Activated CD4-positive, alpha-beta T cell treated with anti-CD3 and anti-CD28 coated beads, Interleukin-2, amount 10 ng/mL, durations not matched to agents 7 days and 5 days (primary cell): ENCODE measurements around the gene EMID1. TPM values are rescaled to one million over a fixed set of nuclear protein-coding genes. Genes with fewer than 3 reads are reported as not detected.
"Not testable (repeated sequence)": the region's sequence is repeated elsewhere in the genome, so short reads cannot be mapped to it uniquely, and the experiment has no call there.

ENCODE experiments used
- CTCF ChIA-PET: fragments of 350-600 bp; sonication (Branson Sonifier 250); formaldehyde crosslinking; loops from one replicate; lab custom pipeline; 2021; ENCODE audit warnings: antibody characterized with exemption; lab: Charles Lee
- POLR2A ChIA-PET: fragments of 350-600 bp; sonication (Branson Sonifier 250); formaldehyde crosslinking; loops from one replicate; lab custom pipeline; 2021; ENCODE audit warnings: antibody characterized with exemption; lab: Charles Lee
- DNase-seq: peaks from one replicate; pipeline ENCODE4 v3.0.0-alpha.2; 2020
- H3K27ac Mint-ChIP-seq: one replicate; pipeline ENCODE4 v1.8.0; 2021; ENCODE audit warnings: mild to moderate bottlenecking, moderate library complexity, mixed read lengths
- H3K27me3 Mint-ChIP-seq: one replicate; pipeline ENCODE4 v1.8.0; 2021; ENCODE audit warnings: mixed read lengths
- H3K36me3 Mint-ChIP-seq: one replicate; pipeline ENCODE4 v1.8.0; 2021; ENCODE audit warnings: low read depth, mixed read lengths
- H3K4me1 Mint-ChIP-seq: one replicate; pipeline ENCODE4 v1.8.0; 2021; ENCODE audit warnings: mixed read lengths
- H3K4me3 Mint-ChIP-seq: one replicate; pipeline ENCODE4 v1.8.0; 2021; ENCODE audit warnings: mild to moderate bottlenecking, moderate library complexity, mixed read lengths
- H3K9me3 Mint-ChIP-seq: one replicate; pipeline ENCODE4 v1.8.0; 2021; ENCODE audit warnings: mixed read lengths
- total RNA-seq, 2 experiments: library from RNA; stranded (reverse); gene quantifications; one replicate each; pipeline ENCODE4 v1.2.3, GENCODE V29; 2021

Gene EMID1
- total RNA-seq, 2 experiments from 2014 or later = not detected

DNA sequence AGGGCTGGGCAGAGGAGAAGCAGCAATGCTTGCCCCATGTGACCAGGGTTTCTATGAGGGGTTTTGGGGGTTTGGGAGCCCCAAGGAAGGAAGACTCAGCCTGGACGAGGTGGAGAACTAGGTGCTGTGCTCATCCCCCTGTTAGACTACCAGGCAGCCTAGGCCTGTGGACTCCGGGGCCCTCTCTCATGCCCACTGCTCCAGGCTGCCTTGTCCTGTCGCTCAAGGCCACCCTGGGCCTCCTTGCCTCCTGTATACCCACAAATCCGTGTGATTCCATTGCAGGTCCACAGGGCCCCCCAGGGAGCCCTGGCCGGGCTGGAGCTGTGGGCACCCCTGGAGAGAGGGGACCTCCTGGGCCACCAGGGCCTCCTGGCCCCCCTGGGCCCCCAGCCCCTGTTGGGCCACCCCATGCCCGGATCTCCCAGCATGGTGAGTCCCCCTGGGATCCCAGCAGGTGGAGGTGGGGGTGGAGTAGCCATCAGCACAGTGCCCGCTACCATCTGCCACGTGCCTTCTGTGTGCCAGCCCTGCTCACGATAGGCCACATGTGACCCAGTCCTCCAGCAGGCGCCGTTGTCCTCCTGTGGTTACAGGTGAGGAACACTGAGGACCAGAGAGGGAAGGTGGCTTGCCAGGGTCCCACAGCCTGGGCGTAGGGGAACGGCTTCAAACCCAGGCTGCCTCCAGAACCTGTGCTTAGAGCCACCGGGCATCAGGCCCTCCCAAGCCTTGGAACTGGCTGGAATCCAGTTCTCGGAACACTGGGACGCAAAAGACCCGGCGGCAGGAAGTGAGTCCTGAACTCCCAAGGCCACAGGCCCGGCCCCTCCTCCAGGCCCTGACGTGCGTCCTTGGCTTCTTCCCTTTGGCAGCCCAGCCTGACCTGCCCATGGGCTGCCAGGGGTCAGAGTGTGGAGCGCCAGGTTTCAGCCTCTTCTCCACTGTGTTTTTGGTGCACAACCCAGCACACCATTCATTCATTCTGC, 26.6 kb downstream of the EMID1 start:
- H3K27ac Mint-ChIP-seq = no peak overlapping the region
- no peaks in the 10 kb centered on the region for H3K4me1 Mint-ChIP-seq
- DNase-seq = no peak
- H3K9me3 Mint-ChIP-seq = peaks cover 4% of the 10 kb centered on the region
- H3K27me3 Mint-ChIP-seq = peaks cover 2% of the 10 kb centered on the region
- H3K4me3 Mint-ChIP-seq = no peak overlapping the region
- H3K36me3 Mint-ChIP-seq = no peaks in the 10 kb centered on the region
- ChIA-PET CTCF (no interaction called here), POLR2A (no interaction called here)

DNA sequence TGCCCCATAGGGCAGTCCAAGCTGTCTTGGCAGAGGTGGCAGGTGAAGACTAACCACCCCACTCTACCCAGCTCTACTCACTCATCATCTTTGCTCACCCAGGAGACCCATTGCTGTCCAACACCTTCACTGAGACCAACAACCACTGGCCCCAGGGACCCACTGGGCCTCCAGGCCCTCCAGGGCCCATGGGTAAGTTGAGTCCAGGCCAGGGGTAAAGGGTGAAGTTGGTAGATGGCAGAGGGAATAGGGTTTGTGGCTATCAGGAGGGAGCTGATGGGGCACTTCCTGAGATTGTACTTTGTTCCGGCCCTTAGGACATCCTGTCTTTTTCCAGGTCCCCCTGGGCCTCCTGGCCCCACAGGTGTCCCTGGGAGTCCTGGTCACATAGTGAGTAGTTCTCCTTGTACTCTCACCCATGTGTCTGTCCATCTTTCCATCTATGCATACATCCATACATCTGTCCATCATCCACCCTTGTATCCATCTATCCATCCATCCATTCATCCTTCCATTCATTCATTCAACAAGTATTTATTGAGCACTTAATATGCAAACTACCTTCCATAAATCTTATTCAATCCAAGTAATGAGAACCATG, 27.7 kb downstream of the EMID1 start:
- POLR2A ChIA-PET = no interaction called here
- Mint-ChIP-seq H3K36me3 (no peaks in the 10 kb centered on the region), H3K9me3 (peaks cover 4% of the 10 kb centered on the region), H3K27ac (no peak overlapping the region), H3K4me3 (no peak overlapping the region), H3K27me3 (peaks cover 2% of the 10 kb centered on the region), H3K4me1 (no peaks in the 10 kb centered on the region)
- CTCF ChIA-PET = interaction anchor here (1.0 kb wide), 1 partner anchor 171 kb away, joined by 3 read pairs; the partner anchor contains the start of gene C22orf31
- no peak for DNase-seq

- CTCF ChIA-PET = interaction anchor here (1.0 kb wide), 1 partner anchor 200 kb away, joined by 4 read pairs; no protein-coding TSS in a partner anchor
- DNase-seq, H3K4me3 Mint-ChIP-seq, H3K4me1 Mint-ChIP-seq, H3K36me3 Mint-ChIP-seq, H3K27ac Mint-ChIP-seq, POLR2A ChIA-PET: not testable (repeated sequence)
- Mint-ChIP-seq H3K9me3 (peaks cover 19% of the 10 kb centered on the region), H3K27me3 (peaks cover 23% of the 10 kb centered on the region)
Observed at GRCh38 chr22:29240481-29240880, 34.8 kb downstream of the EMID1 start.

GRCh38 chr22:29243874-29244446, 38.3 kb downstream of the EMID1 start:
- DNase-seq = no peak
- H3K4me3 Mint-ChIP-seq = no peak overlapping the region
- H3K27me3 Mint-ChIP-seq = peaks cover 22% of the 10 kb centered on the region
- ChIA-PET POLR2A (no interaction called here), CTCF (no interaction called here)
- H3K36me3 Mint-ChIP-seq = peaks cover 4% of the 10 kb centered on the region
- H3K27ac Mint-ChIP-seq = no peak overlapping the region
- H3K9me3 Mint-ChIP-seq = peaks cover 19% of the 10 kb centered on the region
- peaks cover 1% of the 10 kb centered on the region for H3K4me1 Mint-ChIP-seq

DNA sequence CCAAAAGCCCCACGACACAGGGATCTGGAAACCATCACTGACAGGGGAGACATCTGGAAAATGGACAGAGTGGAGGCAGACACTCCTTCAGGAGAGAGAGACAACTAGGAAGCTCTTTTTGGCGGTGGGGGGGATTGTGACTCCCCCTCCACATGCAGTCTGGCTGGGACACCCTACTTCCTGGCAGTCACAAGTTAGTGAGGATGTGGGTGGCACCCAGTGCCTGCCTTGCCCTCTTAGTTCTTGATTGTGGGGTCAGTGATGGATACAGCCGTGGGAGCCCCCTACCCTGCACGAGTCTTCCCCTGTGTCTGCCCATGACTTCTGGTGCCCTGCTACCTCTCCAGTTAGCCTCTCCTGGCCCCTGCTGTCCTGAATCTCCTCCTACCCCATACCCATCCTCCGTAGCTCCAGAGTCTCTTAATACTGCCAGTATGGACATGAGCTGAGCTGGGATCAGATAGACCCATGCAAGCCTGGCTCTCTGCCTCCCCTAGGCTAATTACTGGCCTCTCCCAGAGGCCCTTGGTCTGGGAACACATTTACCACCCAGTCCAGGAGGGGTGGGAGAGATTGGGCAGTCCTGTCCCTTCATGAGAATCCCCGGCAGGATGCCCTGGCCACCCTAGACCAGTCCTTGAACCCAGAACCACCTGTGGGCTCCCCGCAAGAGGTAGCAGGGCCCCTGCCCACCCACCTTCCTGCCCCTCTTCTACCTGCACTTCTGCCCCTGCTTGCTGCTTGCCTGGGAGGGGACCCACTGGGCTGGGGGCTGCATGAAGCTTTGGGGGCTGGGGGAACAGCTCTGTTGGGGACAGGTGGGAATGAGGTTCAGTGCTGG, 39.3 kb downstream of the EMID1 start:
- ChIA-PET POLR2A (no interaction called here), CTCF (interaction anchor here (0.6 to 1.6 kb wide), 16 partner anchors 9 to 1151 kb away, joined by 3 to 6 read pairs (median 3); partner anchors contain the start of gene EMID1)
- Mint-ChIP-seq H3K27ac (no peak overlapping the region), H3K27me3 (peaks cover 21% of the 10 kb centered on the region), H3K4me3 (no peak overlapping the region), H3K36me3 (peaks cover 4% of the 10 kb centered on the region), H3K4me1 (peaks cover 1% of the 10 kb centered on the region), H3K9me3 (peaks cover 15% of the 10 kb centered on the region)
- no peak for DNase-seq

DNA sequence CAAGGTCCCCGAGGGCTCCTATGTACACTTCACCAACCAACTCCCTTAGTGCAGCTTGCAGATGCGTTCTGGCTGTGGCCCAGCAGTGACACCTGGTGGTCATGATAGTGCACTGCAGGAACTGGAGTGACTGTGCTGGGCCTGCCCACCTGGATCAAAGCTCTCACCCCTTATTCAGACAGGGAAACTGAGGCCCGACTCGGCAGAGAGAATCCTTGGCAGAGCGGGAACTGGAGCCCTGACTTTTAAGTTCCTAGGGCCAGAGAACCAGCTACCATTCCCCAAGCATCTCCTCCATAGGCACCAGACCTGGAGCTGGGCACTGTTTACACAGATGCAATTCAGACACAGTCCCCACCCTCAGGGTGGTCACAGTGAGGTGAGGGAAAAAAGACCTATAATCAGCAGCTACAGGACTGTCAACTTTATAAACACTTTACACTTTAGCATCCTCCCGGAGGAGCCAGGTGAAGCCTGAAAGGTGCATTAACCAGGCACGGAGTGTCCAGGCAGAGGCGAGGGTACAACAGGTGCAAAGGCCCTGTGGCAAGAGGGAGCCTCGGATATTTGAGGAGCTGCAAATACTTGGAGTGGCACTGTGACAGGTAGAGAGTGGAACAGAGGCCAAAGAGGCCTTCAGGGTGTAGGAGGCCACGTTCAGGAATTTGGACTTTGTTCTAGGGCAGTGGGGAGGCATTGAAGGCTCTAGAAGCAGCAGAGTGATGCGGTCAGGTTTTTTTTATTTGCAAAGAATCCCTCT, 40.1 kb downstream of the EMID1 start:
- Mint-ChIP-seq H3K36me3 (peaks cover 4% of the 10 kb centered on the region), H3K27ac (no peak overlapping the region), H3K27me3 (peaks cover 16% of the 10 kb centered on the region), H3K9me3 (peaks cover 13% of the 10 kb centered on the region), H3K4me3 (no peak overlapping the region), H3K4me1 (peaks cover 1% of the 10 kb centered on the region)
- POLR2A ChIA-PET = no interaction called here
- CTCF ChIA-PET = interaction anchor here (0.6 to 1.6 kb wide), 18 partner anchors 9 to 1150 kb away, joined by 3 to 6 read pairs (median 3); partner anchors contain the start of gene EMID1
- peak; percentile 72 for DNase-seq

- H3K4me1 Mint-ChIP-seq, H3K27ac Mint-ChIP-seq, DNase-seq, H3K36me3 Mint-ChIP-seq, POLR2A ChIA-PET, H3K9me3 Mint-ChIP-seq, H3K4me3 Mint-ChIP-seq: not testable (repeated sequence)
- CTCF ChIA-PET = interaction anchor here (0.6 kb wide), 1 partner anchor 390 kb away, joined by 3 read pairs; no protein-coding TSS in a partner anchor
- peaks cover 13% of the 10 kb centered on the region for H3K27me3 Mint-ChIP-seq
Observed at GRCh38 chr22:29247891-29248290, 42.2 kb downstream of the EMID1 start.

GRCh38 chr22:29251265-29251664, 45.6 kb downstream of the EMID1 start:
- ChIA-PET CTCF (interaction anchor here (0.6 kb wide), 1 partner anchor 45 kb away, joined by 3 read pairs; no protein-coding TSS in a partner anchor), POLR2A (no interaction called here)
- H3K4me3 Mint-ChIP-seq = no peak overlapping the region
- H3K9me3 Mint-ChIP-seq = no peaks in the 10 kb centered on the region
- peaks cover 6% of the 10 kb centered on the region for H3K4me1 Mint-ChIP-seq
- no peak overlapping the region for H3K27ac Mint-ChIP-seq
- H3K36me3 Mint-ChIP-seq = no peaks in the 10 kb centered on the region
- peaks cover 2% of the 10 kb centered on the region for H3K27me3 Mint-ChIP-seq
- no peak for DNase-seq

GRCh38 chr22:29251981-29252911, 46.5 kb downstream of the EMID1 start:
- no peaks in the 10 kb centered on the region for H3K36me3 Mint-ChIP-seq
- ChIA-PET CTCF (interaction anchor here (0.6 kb wide), 1 partner anchor 450 kb away, joined by 3 read pairs; no protein-coding TSS in a partner anchor), POLR2A (no interaction called here)
- H3K4me1 Mint-ChIP-seq = peaks cover 6% of the 10 kb centered on the region
- H3K27ac Mint-ChIP-seq = no peak overlapping the region
- no peaks in the 10 kb centered on the region for H3K9me3 Mint-ChIP-seq
- H3K27me3 Mint-ChIP-seq = peaks cover 2% of the 10 kb centered on the region
- no peak overlapping the region for H3K4me3 Mint-ChIP-seq
- no peak for DNase-seq

- H3K27me3 Mint-ChIP-seq = peaks cover 2% of the 10 kb centered on the region
- H3K4me3 Mint-ChIP-seq = no peak overlapping the region
- ChIA-PET POLR2A (no interaction called here), CTCF (interaction anchor here (0.6 kb wide), 1 partner anchor 568 kb away, joined by 4 read pairs; no protein-coding TSS in a partner anchor)
- H3K27ac Mint-ChIP-seq = no peak overlapping the region
- H3K9me3 Mint-ChIP-seq = no peaks in the 10 kb centered on the region
- H3K36me3 Mint-ChIP-seq = no peaks in the 10 kb centered on the region
- no peak for DNase-seq
- H3K4me1 Mint-ChIP-seq = peaks cover 9% of the 10 kb centered on the region
Observed at GRCh38 chr22:29253561-29254285, 48.0 kb downstream of the EMID1 start.
